H1 (cell line): ENCODE results near the gene COL16A1. TPM values are rescaled to one million over a fixed set of nuclear protein-coding genes. Genes with fewer than 3 reads are reported as not detected.

Experiments
- CTCF ChIA-PET: fragments of 300-600 bp; sonication (Branson Sonifier 250); formaldehyde crosslinking; loops from one replicate; lab custom pipeline; 2021; ENCODE audit not compliant: partially characterized antibody; lab: Charles Lee
- POLR2A ChIA-PET: fragments of 300-600 bp; sonication (Branson Sonifier 250); formaldehyde crosslinking; loops from one replicate; lab custom pipeline; 2021; ENCODE audit warnings: inconsistent platforms; ENCODE audit not compliant: partially characterized antibody; lab: Charles Lee
- DNase-seq, 2 experiments: peaks; one replicate each; pipeline versions ENCODE4 v3.0.0 to v3.0.0-alpha.2; 2010 to 2022; ENCODE audit warnings: low spot score in 2 of 2, low read depth in 1 of 2, mixed read lengths in 1 of 2
- FAIRE-seq: peaks from 2 replicates; lab custom pipeline; 2011; peaks lifted over from hg19 to GRCh38; lab: Jason Lieb, UNC
- H2AFZ ChIP-seq: 2 replicates; pipeline ENCODE4 v1.8.1; 2012; ENCODE audit warnings: low read length, inconsistent platforms
- H2AK5ac ChIP-seq: 2 replicates; pipeline ENCODE4 v1.6.1; 2013; ENCODE audit warnings: low read depth, low read length
- H2BK120ac ChIP-seq: replicated peaks from 2 replicates; pipeline ENCODE3; 2013; ENCODE audit warnings: low read depth, low read length, inconsistent platforms
- H2BK12ac ChIP-seq: 2 replicates; pipeline ENCODE4 v1.6.1; 2013; ENCODE audit warnings: low read depth, low read length
- H2BK15ac ChIP-seq: 2 replicates; pipeline ENCODE4 v1.6.1; 2013; ENCODE audit warnings: low read length
- H2BK20ac ChIP-seq: 2 replicates; pipeline ENCODE4 v1.6.1; 2013; ENCODE audit warnings: low read length
- H2BK5ac ChIP-seq: 2 replicates; pipeline ENCODE4 v1.6.1; 2013; ENCODE audit warnings: low read depth, low read length
- H3K14ac ChIP-seq: 2 replicates; pipeline ENCODE4 v1.6.1; 2013; ENCODE audit warnings: inconsistent platforms; ENCODE audit not compliant: insufficient read length
- H3K18ac ChIP-seq: 2 replicates; pipeline ENCODE4 v1.6.1; 2013; ENCODE audit warnings: low read length; ENCODE audit errors: extremely low read depth
- H3K23ac ChIP-seq: 2 replicates; pipeline ENCODE4 v1.6.1; 2013; ENCODE audit warnings: inconsistent platforms; ENCODE audit not compliant: insufficient read length
- H3K23me2 ChIP-seq: 2 replicates; pipeline ENCODE4 v1.6.1; 2013; ENCODE audit warnings: low read depth, low read length
- H3K27ac ChIP-seq: 2 replicates; pipeline ENCODE4 v1.6.1; 2011; ENCODE audit warnings: low read depth, low read length, inconsistent platforms
- H3K27me3 ChIP-seq, 4 experiments: replicated peaks in 1 of 4; 1 replicate in 1 of 4; 2 replicates in 3 of 4; pipeline versions ENCODE4 v1.6.1 to v1.8.1; 2011 to 2013; ENCODE audit warnings: low read length in 3 of 4, mild to moderate bottlenecking in 3 of 4, inconsistent platforms in 2 of 4, mixed read lengths in 2 of 4, moderate library complexity in 1 of 4; ENCODE audit not compliant: control insufficient read depth in 3 of 4, insufficient read depth in 3 of 4; ENCODE audit errors: extremely low read depth in 1 of 4
- H3K36me3 ChIP-seq, 4 experiments: 2 replicates each; pipeline versions ENCODE4 v1.6.1 to v1.8.1; 2011 to 2013; ENCODE audit warnings: mild to moderate bottlenecking in 4 of 4, low read length in 3 of 4, moderate library complexity in 2 of 4, control low read depth in 1 of 4, inconsistent platforms in 1 of 4; ENCODE audit not compliant: insufficient read depth in 4 of 4, control insufficient read depth in 2 of 4
- H3K4ac ChIP-seq: replicated peaks from 2 replicates; pipeline ENCODE3; 2013; ENCODE audit warnings: low read length, low read depth, mixed read lengths, inconsistent platforms; ENCODE audit not compliant: insufficient read length
- H3K4me1 ChIP-seq, 4 experiments: replicated peaks in 1 of 4; 1 replicate in 1 of 4; 2 replicates in 3 of 4; pipeline versions ENCODE4 v1.6.1 to v1.8.1; 2011 to 2013; ENCODE audit warnings: low read length in 3 of 4, inconsistent platforms in 2 of 4, mixed read lengths in 1 of 4; ENCODE audit not compliant: insufficient read depth in 4 of 4, control insufficient read depth in 3 of 4
- H3K4me2 ChIP-seq, 2 experiments: 2 replicates each; pipeline versions ENCODE4 v1.6.1 to v1.8.1; 2011 to 2013; ENCODE audit warnings: low read depth in 2 of 2, low read length in 2 of 2, control low read depth in 1 of 2, inconsistent platforms in 1 of 2, mild to moderate bottlenecking in 1 of 2; ENCODE audit not compliant: insufficient read depth in 1 of 2
- H3K4me3 ChIP-seq, 4 experiments: fragments of 200-600, 300-600 bp in 1 of 4; sonication (generic), shearing (Covaris generic), sonication (Bioruptor Twin) in 1 of 4; 2 replicates each; pipeline versions ENCODE4 v1.5.1 to v1.8.1; 2011 to 2016; ENCODE audit warnings: low read length in 4 of 4, low read depth in 3 of 4, control low read depth in 2 of 4, inconsistent platforms in 2 of 4, mild to moderate bottlenecking in 2 of 4, mixed read lengths in 1 of 4, moderate library complexity in 1 of 4; ENCODE audit not compliant: insufficient read depth in 2 of 4; ENCODE audit errors: extremely low read depth in 1 of 4
- H3K56ac ChIP-seq: replicated peaks from 2 replicates; pipeline ENCODE3; 2013; ENCODE audit warnings: low read depth, mild to moderate bottlenecking, mixed read lengths, low read length, inconsistent platforms; ENCODE audit not compliant: insufficient read length
- H3K79me1 ChIP-seq: 2 replicates; pipeline ENCODE4 v1.6.1; 2013; ENCODE audit warnings: low read depth, low read length, control low read depth
- H3K79me2 ChIP-seq, 2 experiments: 2 replicates each; pipeline versions ENCODE4 v1.6.1 to v1.8.1; 2012 to 2013; ENCODE audit warnings: low read length in 2 of 2, mild to moderate bottlenecking in 2 of 2, inconsistent platforms in 1 of 2; ENCODE audit not compliant: insufficient read depth in 2 of 2, control insufficient read depth in 1 of 2
- H3K9ac ChIP-seq, 4 experiments: replicated peaks in 1 of 4; 1 replicate in 1 of 4; 2 replicates in 3 of 4; pipeline versions ENCODE4 v1.6.1 to v1.8.1; 2011 to 2013; ENCODE audit warnings: low read depth in 3 of 4, low read length in 3 of 4, control low read depth in 2 of 4, mild to moderate bottlenecking in 2 of 4, moderate library complexity in 2 of 4, inconsistent platforms in 1 of 4; ENCODE audit errors: extremely low read depth in 1 of 4
- H3K9me3 ChIP-seq, 2 experiments: 2 replicates each; pipeline versions ENCODE4 v1.6.1 to v1.8.1; 2012 to 2013; ENCODE audit warnings: mild to moderate bottlenecking in 2 of 2, moderate library complexity in 2 of 2, control low read depth in 1 of 2, inconsistent platforms in 1 of 2, low read depth in 1 of 2, low read length in 1 of 2, mixed read lengths in 1 of 2; ENCODE audit not compliant: insufficient read depth in 2 of 2
- H4K20me1 ChIP-seq, 2 experiments: replicated peaks in 1 of 2; 2 replicates each; pipeline versions ENCODE3 to v1.8.1; 2011 to 2013; ENCODE audit warnings: inconsistent platforms in 2 of 2, low read length in 2 of 2, mild to moderate bottlenecking in 1 of 2; ENCODE audit not compliant: insufficient read depth in 2 of 2, control insufficient read depth in 1 of 2
- H4K5ac ChIP-seq: 2 replicates; pipeline ENCODE4 v1.6.1; 2013; ENCODE audit warnings: low read length, low read depth, mixed read lengths, inconsistent platforms; ENCODE audit not compliant: insufficient read length
- H4K8ac ChIP-seq: 2 replicates; pipeline ENCODE4 v1.8.0; 2013; ENCODE audit warnings: mild to moderate bottlenecking, moderate library complexity, low read length, inconsistent platforms; ENCODE audit not compliant: insufficient read depth; ENCODE audit errors: extremely low read depth
- H4K91ac ChIP-seq: replicated peaks from 2 replicates; pipeline ENCODE3; 2013; ENCODE audit warnings: low read length, mixed read lengths, inconsistent platforms; ENCODE audit not compliant: insufficient read length
- CHD2 ChIP-seq: IDR thresholded peaks from 2 replicates; pipeline ENCODE4 v1.6.1; 2012; ENCODE audit warnings: low read length, improper control_type of control experiment
- CTBP2 ChIP-seq: IDR thresholded peaks from 2 replicates; pipeline ENCODE4 v1.7.0; 2011; ENCODE audit warnings: borderline replicate concordance, mild to moderate bottlenecking, moderate library complexity, mixed read lengths, low read length; ENCODE audit not compliant: insufficient read depth, insufficient read length
- MAFK ChIP-seq: IDR thresholded peaks from 2 replicates; pipeline ENCODE4 v1.6.1; 2012; ENCODE audit warnings: low read depth, mild to moderate bottlenecking, improper control_type of control experiment, low read length
- PHF8 ChIP-seq: fragments of 200-600 bp; sonication (generic); conservative IDR thresholded peaks from 2 replicates; pipeline ENCODE4 v1.7.1; 2012; ENCODE audit warnings: low read depth, mild to moderate bottlenecking, inconsistent platforms, low read length, moderate library complexity
- RFX5 ChIP-seq: IDR thresholded peaks from 2 replicates; pipeline ENCODE4 v1.6.1; 2011; ENCODE audit warnings: low read depth, low read length, improper control_type of control experiment, borderline replicate concordance
- SRF ChIP-seq: IDR thresholded peaks from 2 replicates; pipeline ENCODE4 v1.6.1; 2011; ENCODE audit warnings: mild to moderate bottlenecking, low read depth, low read length, moderate library complexity
- USF2 ChIP-seq: IDR thresholded peaks from 2 replicates; pipeline ENCODE4 v1.6.1; 2011; ENCODE audit warnings: low read length, improper control_type of control experiment
- ZNF274 ChIP-seq: IDR thresholded peaks from 2 replicates; pipeline ENCODE4 v1.7.0; 2012; ENCODE audit warnings: low read length, borderline replicate concordance; ENCODE audit errors: extremely low read depth
- whole genome bisulfite sequencing, 2 experiments: shearing (Covaris generic) in 1 of 2; methylation state at CpG; one replicate each; pipeline versions ENCODE4 v1.1.6 to v1.1.7; 2013 to 2015; ENCODE audit warnings: low lambda C conversion rate in 2 of 2, mixed read lengths in 2 of 2, inconsistent platforms in 1 of 2, low coverage in 1 of 2, missing lambda C conversion rate in 1 of 2; ENCODE audit not compliant: insufficient replicate concordance in 2 of 2, insufficient coverage in 1 of 2, insufficient read length in 1 of 2; ENCODE audit errors: extremely low coverage in 1 of 2, missing lambda C conversion rate in 1 of 2; 5-methylcytosine and 5-hydroxymethylcytosine counted together
- polyA plus RNA-seq, 7 experiments: library from polyadenylated mRNA; depleted of rRNA in 3 of 7; stranded (reverse) in 5 of 7; unstranded in 2 of 7; fragments of >200 nt in 5 of 7; fragments of 200-250 nt in 2 of 7; gene quantifications; 1 replicate in 5 of 7; 2 replicates in 1 of 7; 4 replicates in 1 of 7; pipeline versions ENCODE4 v1.2.1 to v1.2.3, GENCODE V29; 2011 to 2013; ENCODE audit warnings: missing spikeins in 2 of 7, mixed read lengths in 2 of 7
- total RNA-seq: library from RNA; stranded (reverse); fragmentation: NEBNext Ultra II Directional; extraction: Animal tissue kit (Norgen Biotek cat#: 25700); gene quantifications from 2 replicates; pipeline ENCODE4 v1.2.1, GENCODE V29; 2021

COL16A1 gene
- total and polyA plus RNA-seq, 2 of the 8 experiments (the other 6 are each of a cell fraction or from before 2014, with no cell fraction given): 2.0 to 10.5 TPM

GRCh38 chr1:31661856-31662255, 42.0 kb downstream of the COL16A1 start:
- Histone ChIP-seq H3K23me2 (no peaks in the 10 kb centered on the region), H3K56ac (no peak overlapping the region), H2BK15ac (no peak overlapping the region), H2AFZ (no peak overlapping the region), H3K27ac (no peak overlapping the region), H3K4me2 (no peak overlapping the region), H3K4ac (no peak overlapping the region), H3K4me1 (peaks cover 0 to 3% (median 0%) of the 10 kb centered on the region in 4 experiments; a peak in 2 of 7 replicates), H2BK12ac (no peak overlapping the region), H2BK20ac (no peak overlapping the region), H4K20me1 (no peaks in the 10 kb centered on the region), H4K91ac (no peak overlapping the region), H3K4me3 (no peak overlapping the region), H3K23ac (no peak overlapping the region), H3K14ac (no peak overlapping the region), H2BK120ac (no peak overlapping the region)
- no peak for DNase-seq
- no peak for TF ChIP-seq PHF8
- TF ChIP-seq USF2: no peak
- no peak for TF ChIP-seq ZNF274
- TF ChIP-seq MAFK: no peak
- TF ChIP-seq CHD2: no peak
- TF ChIP-seq SRF: no peak
- TF ChIP-seq RFX5: no peak
- TF ChIP-seq CTBP2: no peak
- TF ChIP-seq, all 59 proteins: peak for 0
- Histone ChIP-seq H3K9ac (no peak overlapping the region), H4K8ac (no peak overlapping the region), H3K27me3 (no peaks in the 10 kb centered on the region), H3K79me1 (no peaks in the 10 kb centered on the region), H2BK5ac (no peak overlapping the region), H3K9me3 (no peaks in the 10 kb centered on the region), H3K79me2 (no peaks in the 10 kb centered on the region), H3K36me3 (no peaks in the 10 kb centered on the region), H3K18ac (no peak overlapping the region), H4K5ac (no peak overlapping the region), H2AK5ac (no peak overlapping the region)
- no peak for FAIRE-seq
- 81% methylated on average over 6 of the region's 6 CpGs; no CpG with 5 or more reads in 1 of the 2 experiments for WGBS, 2 experiments
- POLR2A ChIA-PET: interaction anchor here (1.2 to 1.4 kb wide), 2 partner anchors 13 to 19 kb away, joined by 3 to 4 read pairs; no protein-coding TSS in a partner anchor
- CTCF ChIA-PET: interaction anchor here (0.6 to 19.3 kb wide), 10 partner anchors 9 to 406 kb away, joined by 3 to 370 read pairs (median 66); partner anchors contain the start of gene COL16A1
